GM18868 (cell line): ENCODE data around the gene GGNBP2.

Experiments
- ATAC-seq: cut with Tn5 transposase; IDR thresholded peaks from one replicate; pipeline ENCODE4 v1.9.1; 2021; ENCODE audit warnings: mild to moderate bottlenecking, moderate library complexity; ENCODE audit not compliant: unreplicated experiment

GGNBP2 gene

DNA sequence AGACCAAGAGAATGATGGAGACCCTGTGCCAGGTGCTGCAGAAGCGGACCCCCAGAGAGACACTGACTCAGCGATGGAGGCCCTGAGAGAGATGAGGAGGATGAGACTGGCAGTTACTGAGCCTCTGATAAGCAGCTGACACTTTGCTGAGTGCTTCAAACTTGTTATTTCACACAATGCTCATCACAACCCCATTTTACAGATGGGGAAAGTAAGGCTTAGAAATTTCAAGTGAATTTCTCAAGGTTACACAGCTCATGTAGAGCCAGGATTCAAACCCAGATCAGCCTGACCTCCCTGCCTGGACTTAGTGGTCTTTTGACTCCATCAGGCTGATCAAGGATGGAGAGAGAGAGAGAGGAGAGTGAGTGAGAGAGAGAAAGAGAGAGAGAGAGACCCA is 83.9 kb downstream of the GGNBP2 start:
- no peak for ATAC-seq

DNA sequence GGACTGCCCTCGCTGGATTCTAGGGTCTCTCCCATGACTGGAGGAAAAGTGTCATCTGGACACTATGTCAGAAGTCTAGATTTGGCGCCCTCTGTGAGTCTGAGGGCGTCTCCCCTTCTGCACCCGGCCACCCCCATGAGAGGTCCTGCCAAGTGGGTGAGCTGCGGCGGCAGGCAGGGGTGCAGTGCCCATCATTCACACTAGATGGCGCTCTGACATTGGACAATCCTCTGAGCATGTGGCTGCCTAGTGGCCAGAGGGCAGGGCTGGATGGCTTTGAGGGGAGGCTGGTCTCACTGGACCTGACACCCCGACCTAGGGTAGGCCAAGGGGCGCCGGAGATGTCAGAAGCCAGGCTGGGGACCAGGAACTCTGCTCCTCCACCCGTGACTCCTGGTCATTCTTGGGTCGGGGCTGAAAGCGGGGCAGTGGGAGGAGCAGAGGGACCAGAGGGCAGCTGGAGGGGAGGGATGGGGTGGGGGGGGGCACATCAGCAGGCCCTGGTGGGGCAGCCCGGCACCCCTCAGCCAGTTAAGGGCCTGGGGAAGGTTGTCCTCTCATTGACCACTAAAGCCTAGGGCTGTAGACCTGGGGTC is 84.6 kb downstream of the GGNBP2 start:
- no peak for ATAC-seq

DNA sequence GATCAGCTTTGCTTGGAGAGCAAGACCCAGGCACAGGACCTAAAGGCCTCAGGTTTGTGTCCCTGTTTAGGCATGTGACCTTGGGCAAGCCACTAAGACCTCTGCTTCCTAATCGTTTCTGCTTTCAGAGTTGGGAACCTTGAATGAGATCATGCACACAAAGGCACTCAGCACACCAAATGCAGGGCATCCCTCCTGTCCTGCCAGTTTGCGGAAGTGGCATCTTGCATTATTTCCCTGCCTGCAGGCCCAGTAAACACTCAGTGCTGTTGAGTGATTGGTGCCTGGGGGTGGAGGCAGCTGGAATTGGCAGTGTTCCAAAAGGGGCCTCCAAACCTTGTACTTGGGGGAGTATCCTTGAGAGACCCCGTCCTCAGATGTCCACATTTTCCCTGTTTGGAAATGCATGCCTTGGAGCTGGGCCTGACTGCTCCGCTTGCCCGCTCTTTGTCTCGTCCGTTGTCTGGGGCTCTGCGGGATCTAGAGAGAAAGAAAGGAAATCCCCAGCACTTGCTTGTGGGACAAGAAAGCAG is 85.3 kb downstream of the GGNBP2 start:
- no peak for ATAC-seq

DNA sequence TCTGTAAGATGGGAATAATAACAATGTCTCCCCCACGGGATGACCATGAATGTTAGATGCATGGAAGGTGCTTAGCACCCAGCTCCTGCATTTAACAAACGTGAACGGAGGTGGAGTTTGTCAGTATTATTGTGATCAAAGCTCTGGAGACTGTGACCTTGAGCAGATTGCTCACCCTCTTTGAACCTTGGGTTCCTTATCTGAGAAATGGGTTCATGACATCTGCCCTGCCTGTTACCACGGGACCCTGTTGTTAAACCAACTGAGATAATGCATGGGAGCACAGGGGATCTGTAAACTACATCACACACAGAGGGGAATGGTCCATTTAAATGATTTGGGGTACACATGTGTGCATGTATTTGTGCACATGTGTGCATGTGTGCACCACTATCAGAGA is 86.3 kb downstream of the GGNBP2 start:
- ATAC-seq = no peak

DNA sequence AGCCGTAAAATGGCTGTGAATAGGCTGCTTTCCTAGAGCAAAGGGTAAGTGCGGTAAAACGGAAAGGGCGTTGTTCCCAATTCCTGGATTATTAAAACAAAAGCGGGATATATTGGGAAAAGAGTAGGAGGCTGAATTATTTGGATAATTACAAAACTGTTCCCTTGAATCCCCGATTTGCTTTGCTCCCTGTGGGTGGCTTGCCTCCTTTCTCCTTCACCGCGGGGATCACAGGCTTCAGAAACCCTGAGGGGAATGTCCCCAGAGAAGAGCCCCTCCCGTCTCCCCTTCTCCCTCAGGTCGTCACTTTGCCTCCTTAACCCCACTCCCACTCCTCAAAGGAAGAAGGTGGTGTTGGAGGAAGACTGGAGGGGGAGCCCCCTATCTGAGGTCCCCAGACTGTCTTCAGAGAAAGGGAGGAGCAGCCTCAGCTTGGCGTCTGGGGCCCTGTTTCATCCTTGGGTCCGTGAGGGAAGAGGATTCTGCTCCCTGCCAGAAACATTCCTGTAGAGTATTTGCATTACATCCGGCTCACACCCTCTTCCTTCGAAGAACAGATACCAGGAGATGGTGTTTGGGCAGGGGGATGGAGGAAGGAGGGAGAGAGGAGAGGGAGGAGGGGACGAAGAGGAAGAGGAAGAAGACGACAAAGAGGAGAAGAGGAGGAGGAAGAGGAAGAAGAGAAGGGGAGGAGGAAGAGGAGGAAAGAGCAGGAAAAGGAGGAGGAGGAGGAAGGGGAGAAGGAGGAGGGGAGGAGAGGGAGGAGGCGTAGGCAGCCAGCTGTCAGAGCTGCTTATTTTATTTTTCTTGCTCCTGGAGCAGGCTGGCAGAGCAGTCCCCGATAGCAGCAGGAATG is 88.4 kb downstream of the GGNBP2 start:
- ATAC-seq = no peak
